ENCODE results near the gene PLA2G10.
"Not testable (repeated sequence)": the region's sequence is repeated elsewhere in the genome, so short reads cannot be mapped to it uniquely, and the experiment has no call there.

PLA2G10 gene

GRCh38 chr16:14650629-14651028 is 43.5 kb downstream of the PLA2G10 start:
- Histone ChIP-seq H3K9me3 (ENCODE audit: control insufficient read depth in 1 of 2, low read length in 2 of 2) (no peaks in the 10 kb centered on the region), H3K27me3 (ENCODE audit: low read depth, low read length) (no peaks in the 10 kb centered on the region), H3K4me1 (ENCODE audit: control insufficient read depth in 1 of 2, insufficient read depth in 2 of 2, low read length in 2 of 2) (no peaks in the 10 kb centered on the region), H3K36me3 (ENCODE audit: control insufficient read depth in 1 of 2, insufficient read depth in 2 of 2, low read length in 2 of 2) (peaks cover 41 to 65% of the 10 kb centered on the region in 2 donors), H3K27ac (ENCODE audit: low read length) (no peak overlapping the region), H3K4me3 (ENCODE audit: low read depth in 1 of 2, low read length in 2 of 2) (no peak overlapping the region)

GRCh38 chr16:14649816-14650215 is 44.3 kb downstream of the PLA2G10 start:
- Histone ChIP-seq H3K4me1 (ENCODE audit: control insufficient read depth in 1 of 2, insufficient read depth in 2 of 2, low read length in 2 of 2) (no peaks in the 10 kb centered on the region), H3K9me3 (ENCODE audit: control insufficient read depth in 1 of 2, low read length in 2 of 2) (no peaks in the 10 kb centered on the region), H3K27ac (ENCODE audit: low read length) (no peak overlapping the region), H3K36me3 (ENCODE audit: control insufficient read depth in 1 of 2, insufficient read depth in 2 of 2, low read length in 2 of 2) (peaks cover 49 to 69% of the 10 kb centered on the region in 2 donors), H3K27me3 (ENCODE audit: low read depth, low read length) (no peaks in the 10 kb centered on the region), H3K4me3 (ENCODE audit: low read depth in 1 of 2, low read length in 2 of 2) (no peak overlapping the region)

GRCh38 chr16:14641926-14642325 is 52.2 kb downstream of the PLA2G10 start:
- Histone ChIP-seq H3K27me3 (ENCODE audit: low read depth, low read length) (no peaks in the 10 kb centered on the region), H3K4me3 (ENCODE audit: low read depth in 1 of 2, low read length in 2 of 2) (no peak overlapping the region), H3K4me1 (ENCODE audit: control insufficient read depth in 1 of 2, insufficient read depth in 2 of 2, low read length in 2 of 2) (peaks cover 0 to 2% of the 10 kb centered on the region in 2 donors), H3K9me3 (ENCODE audit: control insufficient read depth in 1 of 2, low read length in 2 of 2) (no peaks in the 10 kb centered on the region), H3K27ac (ENCODE audit: low read length) (peak overlapping the region; percentile 31), H3K36me3 (ENCODE audit: control insufficient read depth in 1 of 2, insufficient read depth in 2 of 2, low read length in 2 of 2) (peaks cover 15 to 27% of the 10 kb centered on the region in 2 donors)

- Histone ChIP-seq H3K4me1 (ENCODE audit: control insufficient read depth in 1 of 2, insufficient read depth in 2 of 2, low read length in 2 of 2) (peaks cover 0 to 2% of the 10 kb centered on the region in 2 donors), H3K36me3 (ENCODE audit: control insufficient read depth in 1 of 2, insufficient read depth in 2 of 2, low read length in 2 of 2) (peaks cover 15 to 23% of the 10 kb centered on the region in 2 donors), H3K27ac (ENCODE audit: low read length) (peak overlapping the region; percentile 90), H3K27me3 (ENCODE audit: low read depth, low read length) (no peaks in the 10 kb centered on the region), H3K9me3 (ENCODE audit: control insufficient read depth in 1 of 2, low read length in 2 of 2) (no peaks in the 10 kb centered on the region), H3K4me3 (ENCODE audit: low read depth in 1 of 2, low read length in 2 of 2) (no peak overlapping the region)
These were observed 52.9 kb downstream of the PLA2G10 start for GRCh38 chr16:14641206-14641605.

- peaks cover 13 to 17% of the 10 kb centered on the region in 2 donors for H3K36me3 ChIP-seq (ENCODE audit: control insufficient read depth in 1 of 2, insufficient read depth in 2 of 2, low read length in 2 of 2)
These were observed 53.6 kb downstream of the PLA2G10 start for GRCh38 chr16:14640538-14640937.

DNA sequence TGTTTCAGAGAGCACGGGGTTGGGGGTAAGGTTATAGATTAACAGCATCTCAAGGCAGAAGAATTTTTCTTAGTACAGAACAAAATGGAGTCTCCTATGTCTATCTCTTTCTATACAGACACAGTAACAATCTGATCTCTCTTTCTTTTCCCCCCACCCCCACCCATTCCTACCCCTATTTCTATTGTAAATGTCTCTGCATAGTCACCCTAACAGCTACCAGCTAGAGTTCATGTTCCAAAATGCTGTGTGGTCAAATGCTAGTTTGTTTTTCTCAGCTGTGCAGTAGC is 57.2 kb downstream of the PLA2G10 start:
- H3K4me1 ChIP-seq (ENCODE audit: control insufficient read depth in 1 of 2, insufficient read depth in 2 of 2, low read length in 2 of 2) = peaks cover 12 to 24% of the 10 kb centered on the region in 2 donors
- H3K36me3 ChIP-seq (ENCODE audit: control insufficient read depth in 1 of 2, insufficient read depth in 2 of 2, low read length in 2 of 2); H3K27me3 ChIP-seq (ENCODE audit: low read depth, low read length); H3K4me3 ChIP-seq (ENCODE audit: low read depth in 1 of 2, low read length in 2 of 2); H3K9me3 ChIP-seq (ENCODE audit: control insufficient read depth in 1 of 2, low read length in 2 of 2): not testable (repeated sequence)
- H3K27ac ChIP-seq (ENCODE audit: low read length) = peak overlapping the region; percentile 12

More at GRCh38 chr16:14640538-14640937, 53.6 kb downstream of the PLA2G10 start:
- Histone ChIP-seq H3K27me3 (ENCODE audit: low read depth, low read length) (no peaks in the 10 kb centered on the region), H3K4me1 (ENCODE audit: control insufficient read depth in 1 of 2, insufficient read depth in 2 of 2, low read length in 2 of 2) (peaks cover under 1 to 8% of the 10 kb centered on the region in 2 donors), H3K9me3 (ENCODE audit: control insufficient read depth in 1 of 2, low read length in 2 of 2) (no peaks in the 10 kb centered on the region), H3K4me3 (ENCODE audit: low read depth in 1 of 2, low read length in 2 of 2) (no peak overlapping the region), H3K27ac (ENCODE audit: low read length) (peak overlapping the region; percentile 90)

GRCh38 chr16:14636179-14636950 is 57.7 kb downstream of the PLA2G10 start:
- not testable (repeated sequence) for H3K4me3 ChIP-seq (ENCODE audit: low read depth in 1 of 2, low read length in 2 of 2); H3K9me3 ChIP-seq (ENCODE audit: control insufficient read depth in 1 of 2, low read length in 2 of 2); H3K27me3 ChIP-seq (ENCODE audit: low read depth, low read length); H3K36me3 ChIP-seq (ENCODE audit: control insufficient read depth in 1 of 2, insufficient read depth in 2 of 2, low read length in 2 of 2)
- H3K27ac ChIP-seq (ENCODE audit: low read length) = peak overlapping the region; percentile 4
- peaks cover 12 to 25% of the 10 kb centered on the region in 2 donors for H3K4me1 ChIP-seq (ENCODE audit: control insufficient read depth in 1 of 2, insufficient read depth in 2 of 2, low read length in 2 of 2)

GRCh38 chr16:14635395-14636165 is 58.5 kb downstream of the PLA2G10 start:
- Histone ChIP-seq H3K4me1 (ENCODE audit: control insufficient read depth in 1 of 2, insufficient read depth in 2 of 2, low read length in 2 of 2) (peaks cover 12 to 25% of the 10 kb centered on the region in 2 donors), H3K36me3 (ENCODE audit: control insufficient read depth in 1 of 2, insufficient read depth in 2 of 2, low read length in 2 of 2) (peaks cover 0 to 6% of the 10 kb centered on the region in 2 donors), H3K27ac (ENCODE audit: low read length) (peak overlapping the region; percentile 19), H3K9me3 (ENCODE audit: control insufficient read depth in 1 of 2, low read length in 2 of 2) (no peaks in the 10 kb centered on the region), H3K27me3 (ENCODE audit: low read depth, low read length) (no peaks in the 10 kb centered on the region), H3K4me3 (ENCODE audit: low read depth in 1 of 2, low read length in 2 of 2) (no peak overlapping the region)

GRCh38 chr16:14634389-14634725 is 59.8 kb downstream of the PLA2G10 start:
- Histone ChIP-seq H3K9me3 (ENCODE audit: control insufficient read depth in 1 of 2, low read length in 2 of 2) (no peaks in the 10 kb centered on the region), H3K27ac (ENCODE audit: low read length) (peak overlapping the region; percentile 10), H3K4me3 (ENCODE audit: low read depth in 1 of 2, low read length in 2 of 2) (peak overlapping the region; percentile 87 to 99), H3K36me3 (ENCODE audit: control insufficient read depth in 1 of 2, insufficient read depth in 2 of 2, low read length in 2 of 2) (peaks cover 0 to 4% of the 10 kb centered on the region in 2 donors), H3K4me1 (ENCODE audit: control insufficient read depth in 1 of 2, insufficient read depth in 2 of 2, low read length in 2 of 2) (peaks cover 12 to 28% of the 10 kb centered on the region in 2 donors), H3K27me3 (ENCODE audit: low read depth, low read length) (no peaks in the 10 kb centered on the region)

GRCh38 chr16:14632693-14633569 is 61.2 kb downstream of the PLA2G10 start, which contains the start of gene BFAR:
BFAR (plus strand) TSS chr16:14632951; CDS start chr16:14644347, 11,396 bp downstream.
- H3K27me3 ChIP-seq (ENCODE audit: low read depth, low read length) = no peaks in the 10 kb centered on the region
- peaks cover 0 to 4% of the 10 kb centered on the region in 2 donors for H3K36me3 ChIP-seq (ENCODE audit: control insufficient read depth in 1 of 2, insufficient read depth in 2 of 2, low read length in 2 of 2)
- H3K27ac ChIP-seq (ENCODE audit: low read length) = peak within 1 kb of the TSS; percentile 94
- H3K9me3 ChIP-seq (ENCODE audit: control insufficient read depth in 1 of 2, low read length in 2 of 2) = no peaks in the 10 kb centered on the region
- H3K4me1 ChIP-seq (ENCODE audit: control insufficient read depth in 1 of 2, insufficient read depth in 2 of 2, low read length in 2 of 2) = peaks cover 12 to 37% of the 10 kb centered on the region in 2 donors
- peak within 1 kb of the TSS; percentile 87 to 99 for H3K4me3 ChIP-seq (ENCODE audit: low read depth in 1 of 2, low read length in 2 of 2)

Data from muscle layer of duodenum (tissue), 2 donors.